SU-DHL-6 (cell line): Measurements from ENCODE around the gene CD6.

Experiments used
- EZH2phosphoT487 ChIP-seq: fragments of 200-600 bp; sonication (generic), shearing (Covaris generic); conservative IDR thresholded peaks from 2 replicates; pipeline ENCODE4 v1.6.1; 2018; ENCODE audit warnings: mild to moderate bottlenecking, antibody characterized with exemption, low read length, moderate library complexity, mixed read lengths
- TF ChIP-seq, protein P1 (sequence below): fragments of 200-600 bp; sonication (generic); IDR thresholded peaks from one replicate; pipeline ENCODE4 v1.5.1; 2017; ENCODE audit warnings: antibody characterized with exemption, mild to moderate bottlenecking, low read length, moderate library complexity; ENCODE audit not compliant: insufficient read depth, poor library complexity, severe bottlenecking

GRCh38 chr11:60966890-60967289 lies 4.6 kb upstream of the CD6 start:
- TF ChIP-seq, protein P1, sequence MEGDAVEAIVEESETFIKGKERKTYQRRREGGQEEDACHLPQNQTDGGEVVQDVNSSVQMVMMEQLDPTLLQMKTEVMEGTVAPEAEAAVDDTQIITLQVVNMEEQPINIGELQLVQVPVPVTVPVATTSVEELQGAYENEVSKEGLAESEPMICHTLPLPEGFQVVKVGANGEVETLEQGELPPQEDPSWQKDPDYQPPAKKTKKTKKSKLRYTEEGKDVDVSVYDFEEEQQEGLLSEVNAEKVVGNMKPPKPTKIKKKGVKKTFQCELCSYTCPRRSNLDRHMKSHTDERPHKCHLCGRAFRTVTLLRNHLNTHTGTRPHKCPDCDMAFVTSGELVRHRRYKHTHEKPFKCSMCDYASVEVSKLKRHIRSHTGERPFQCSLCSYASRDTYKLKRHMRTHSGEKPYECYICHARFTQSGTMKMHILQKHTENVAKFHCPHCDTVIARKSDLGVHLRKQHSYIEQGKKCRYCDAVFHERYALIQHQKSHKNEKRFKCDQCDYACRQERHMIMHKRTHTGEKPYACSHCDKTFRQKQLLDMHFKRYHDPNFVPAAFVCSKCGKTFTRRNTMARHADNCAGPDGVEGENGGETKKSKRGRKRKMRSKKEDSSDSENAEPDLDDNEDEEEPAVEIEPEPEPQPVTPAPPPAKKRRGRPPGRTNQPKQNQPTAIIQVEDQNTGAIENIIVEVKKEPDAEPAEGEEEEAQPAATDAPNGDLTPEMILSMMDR, result no peak
- no peak for TF ChIP-seq EZH2phosphoT487
